Activated naive CD4-positive, alpha-beta T cell treated with anti-CD3 and anti-CD28 coated beads for 36 hours (primary cell): ENCODE measurements around the gene RASA3. TPM values are rescaled to one million over a fixed set of nuclear protein-coding genes. Genes with fewer than 3 reads are reported as not detected.

ENCODE experiments used
- CTCF ChIA-PET: fragments of 350-600 bp; sonication (Branson Sonifier 250); formaldehyde crosslinking; loops from one replicate; lab custom pipeline; 2021; ENCODE audit warnings: antibody characterized with exemption; lab: Charles Lee
- DNase-seq: peaks from one replicate; pipeline ENCODE4 v3.0.0-alpha.2; 2020
- H3K27ac Mint-ChIP-seq: one replicate; pipeline ENCODE4 v1.8.0; 2021; ENCODE audit warnings: mild to moderate bottlenecking, mixed read lengths
- H3K27me3 Mint-ChIP-seq: one replicate; pipeline ENCODE4 v1.8.0; 2021; ENCODE audit warnings: low read depth, mixed read lengths
- H3K36me3 Mint-ChIP-seq: one replicate; pipeline ENCODE4 v1.8.0; 2021; ENCODE audit warnings: low read depth, mixed read lengths
- H3K4me1 Mint-ChIP-seq: one replicate; pipeline ENCODE4 v1.8.0; 2021; ENCODE audit warnings: low read depth, mixed read lengths
- H3K4me3 Mint-ChIP-seq: one replicate; pipeline ENCODE4 v1.8.0; 2021; ENCODE audit warnings: mild to moderate bottlenecking, moderate library complexity, mixed read lengths
- H3K9me3 Mint-ChIP-seq: one replicate; pipeline ENCODE4 v1.8.0; 2021; ENCODE audit warnings: mixed read lengths
- intact Hi-C: fragments of 100-400 bp; cut with micrococcal nuclease; formaldehyde crosslinking; loops from one replicate; pipeline ENCODE4 v1.15.1; 2023
- total RNA-seq, 2 experiments: library from RNA; stranded (reverse); gene quantifications; one replicate each; pipeline ENCODE4 v1.2.3, GENCODE V29; 2021

RASA3 gene
- total RNA-seq, 2 experiments from 2014 or later: 48.3 to 48.8 TPM

DNA sequence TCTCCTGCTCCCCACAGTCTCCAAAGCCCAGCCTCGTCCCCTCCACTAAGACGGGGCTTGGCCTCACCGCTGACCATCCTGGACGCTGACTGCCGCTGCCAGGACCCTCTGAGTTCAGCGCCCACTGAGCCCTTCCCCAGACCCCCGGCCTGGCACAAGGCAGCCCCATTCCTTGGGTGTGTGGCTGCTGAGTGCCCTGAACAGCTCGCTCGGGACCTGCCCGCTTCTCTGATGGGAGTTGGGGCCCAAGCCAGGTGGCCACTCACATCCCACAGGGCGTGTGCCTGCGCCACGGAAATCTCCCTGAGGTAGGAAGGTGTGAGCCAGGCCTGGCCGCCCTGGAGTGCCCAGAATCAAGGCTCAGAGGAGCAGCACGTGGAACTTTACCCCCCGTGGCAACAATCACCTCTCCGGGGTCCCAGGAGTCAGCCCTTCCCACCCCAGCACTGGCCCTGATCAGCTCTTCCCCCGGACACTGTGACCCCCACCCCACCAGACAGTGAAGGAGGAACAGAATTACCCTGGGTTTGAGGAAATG lies 179.4 kb downstream of the RASA3 start:
- Mint-ChIP-seq H3K27ac (no peak overlapping the region), H3K4me3 (no peak overlapping the region), H3K27me3 (no peaks in the 10 kb centered on the region), H3K4me1 (peaks cover 2% of the 10 kb centered on the region), H3K36me3 (peaks cover 20% of the 10 kb centered on the region), H3K9me3 (no peaks in the 10 kb centered on the region)
- CTCF ChIA-PET: interaction anchor here (1.1 kb wide), 1 partner anchor 304 kb away, joined by 3 read pairs; no protein-coding TSS in a partner anchor
- intact Hi-C loops: no loop called here
- DNase-seq: no peak

DNA sequence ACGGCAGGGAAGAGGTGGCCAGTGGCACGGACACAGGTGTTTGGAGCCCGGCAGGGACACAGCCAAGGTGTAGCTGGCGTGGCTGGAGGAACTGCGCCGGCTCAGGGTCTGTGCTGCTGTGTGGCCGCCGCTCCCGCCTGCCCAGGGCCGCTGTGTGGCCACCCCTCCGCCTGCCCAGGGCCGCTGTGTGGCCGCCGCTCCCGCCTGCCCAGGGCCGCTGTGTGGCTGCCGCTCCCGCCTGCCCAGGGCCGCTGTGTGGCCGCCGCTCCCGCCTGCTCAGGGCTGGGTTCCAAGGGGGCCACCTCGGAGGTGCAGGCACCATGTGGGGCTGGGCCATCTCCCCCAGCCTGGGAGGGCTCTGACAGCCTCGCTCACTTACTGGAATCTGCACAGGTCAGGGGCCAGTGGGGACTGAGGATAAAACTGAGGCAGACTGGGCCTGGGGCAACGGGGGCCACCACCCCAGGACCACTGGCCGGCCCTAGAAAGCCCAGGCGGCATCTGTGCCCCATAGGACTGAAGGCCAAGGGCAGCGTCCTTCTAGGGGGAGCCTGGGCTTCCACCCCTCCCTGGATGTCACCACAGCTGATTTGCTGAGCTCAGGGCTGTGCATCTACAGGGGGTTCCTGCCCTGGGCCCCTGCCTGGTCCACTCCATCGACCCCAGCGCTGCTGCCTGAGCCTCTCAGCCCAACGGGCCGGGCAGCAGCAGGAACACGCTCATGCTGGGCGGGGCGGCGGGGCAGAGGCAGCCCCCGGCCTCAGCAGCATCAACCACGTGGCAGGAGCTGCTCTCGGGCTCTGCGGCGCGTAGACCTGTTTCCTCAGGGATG lies 180.1 kb downstream of the RASA3 start:
- DNase-seq: no peak
- Mint-ChIP-seq H3K9me3 (no peaks in the 10 kb centered on the region), H3K27me3 (no peaks in the 10 kb centered on the region), H3K27ac (no peak overlapping the region), H3K4me1 (peaks cover 2% of the 10 kb centered on the region), H3K4me3 (no peak overlapping the region), H3K36me3 (peaks cover 18% of the 10 kb centered on the region)
- intact Hi-C loops: no loop called here
- CTCF ChIA-PET: interaction anchor here (1.1 kb wide), 1 partner anchor 304 kb away, joined by 3 read pairs; no protein-coding TSS in a partner anchor

DNA sequence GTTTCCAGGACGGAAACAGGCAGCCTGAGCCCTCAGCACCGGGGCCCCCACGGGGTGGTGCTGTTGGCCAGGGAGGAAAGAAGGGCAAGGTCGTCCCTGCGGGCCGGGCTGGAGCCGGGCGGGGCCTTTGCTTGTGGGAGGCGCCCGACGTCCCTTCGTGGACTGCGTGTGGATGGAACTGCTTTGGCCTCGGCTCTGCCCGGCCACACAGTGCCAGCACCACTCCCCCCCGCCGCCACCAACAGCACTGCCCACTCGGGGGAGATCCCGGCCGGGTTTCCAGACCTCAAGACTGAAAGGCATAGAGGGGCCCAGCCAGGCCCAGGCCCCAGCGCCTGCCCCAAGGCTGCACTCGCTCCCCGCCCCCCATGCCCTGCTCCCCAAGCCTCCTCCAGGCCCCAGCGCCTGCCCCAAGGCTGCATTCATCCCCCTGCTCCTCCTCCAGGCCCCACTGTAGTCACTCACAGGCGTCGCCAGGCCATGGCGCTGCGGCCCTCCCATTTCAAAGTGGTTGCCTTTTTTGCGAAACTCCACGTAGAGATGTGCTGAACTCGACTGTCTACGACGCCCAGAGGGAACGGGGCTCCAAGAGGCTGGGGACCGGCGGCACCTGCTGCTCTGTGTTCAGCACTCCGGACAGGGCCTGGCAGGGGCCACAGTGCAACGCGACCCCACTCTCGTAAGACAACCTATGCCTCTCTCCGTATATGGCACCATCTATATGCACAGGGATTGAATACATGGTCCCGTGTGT lies 181.0 kb downstream of the RASA3 start:
- H3K36me3 Mint-ChIP-seq: peaks cover 15% of the 10 kb centered on the region
- CTCF ChIA-PET: no interaction called here
- peak overlapping the region; percentile 32 for H3K4me3 Mint-ChIP-seq
- no peaks in the 10 kb centered on the region for H3K9me3 Mint-ChIP-seq
- H3K27ac Mint-ChIP-seq: no peak overlapping the region
- intact Hi-C loops: loop anchor here (1.0 kb wide), 2 partner anchors 159 to 275 kb away; no protein-coding TSS in a partner anchor
- no peaks in the 10 kb centered on the region for H3K27me3 Mint-ChIP-seq
- peaks cover 2% of the 10 kb centered on the region for H3K4me1 Mint-ChIP-seq
- DNase-seq: peak; percentile 80

DNA sequence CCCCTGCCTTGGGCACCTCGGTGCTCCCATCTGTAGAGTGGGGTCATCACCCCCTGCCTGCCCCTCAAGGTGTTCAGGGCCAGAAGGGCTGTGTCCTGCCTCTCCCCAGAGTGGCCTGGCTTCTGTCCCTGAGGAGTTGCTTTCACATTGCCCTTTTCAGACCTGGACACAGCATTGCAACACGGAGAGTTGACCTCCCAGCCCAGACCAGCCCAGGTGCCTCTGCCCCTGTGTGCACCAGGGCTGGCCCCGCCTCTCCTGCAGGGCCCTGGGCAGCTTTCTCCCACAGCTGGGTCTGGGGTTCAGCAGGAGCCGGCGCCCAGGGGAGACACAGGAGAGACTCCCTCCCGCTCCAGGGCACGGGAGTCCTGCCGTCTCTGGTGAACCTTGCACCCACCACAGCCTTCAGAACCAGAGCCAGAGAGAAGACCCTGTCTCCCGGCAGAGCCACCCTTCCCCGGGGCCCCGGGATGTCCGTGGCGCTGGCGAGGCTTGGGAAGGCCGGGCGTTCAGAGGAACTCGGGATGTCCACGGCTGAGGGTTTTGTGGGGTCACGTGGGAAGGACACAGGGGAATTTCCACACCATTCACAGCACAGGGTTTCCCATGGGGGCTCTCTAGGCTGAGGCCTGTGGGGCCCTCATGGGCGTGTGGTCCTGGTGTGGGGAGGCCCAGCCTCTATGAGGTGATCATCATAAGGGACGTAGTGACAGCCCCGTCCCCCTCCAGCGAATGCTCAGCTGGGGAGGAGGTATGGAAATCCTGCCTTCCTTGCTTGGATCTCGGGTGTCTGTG lies 181.8 kb downstream of the RASA3 start:
- Mint-ChIP-seq H3K9me3 (no peaks in the 10 kb centered on the region), H3K36me3 (peaks cover 9% of the 10 kb centered on the region), H3K4me3 (no peak overlapping the region), H3K27me3 (no peaks in the 10 kb centered on the region), H3K4me1 (peaks cover 2% of the 10 kb centered on the region), H3K27ac (no peak overlapping the region)
- DNase-seq: no peak
- intact Hi-C loops: loop anchor here (1.0 kb wide), 2 partner anchors 160 to 276 kb away; no protein-coding TSS in a partner anchor
- CTCF ChIA-PET: interaction anchor here (1.0 kb wide), 1 partner anchor 88 kb away, joined by 3 read pairs; no protein-coding TSS in a partner anchor

DNA sequence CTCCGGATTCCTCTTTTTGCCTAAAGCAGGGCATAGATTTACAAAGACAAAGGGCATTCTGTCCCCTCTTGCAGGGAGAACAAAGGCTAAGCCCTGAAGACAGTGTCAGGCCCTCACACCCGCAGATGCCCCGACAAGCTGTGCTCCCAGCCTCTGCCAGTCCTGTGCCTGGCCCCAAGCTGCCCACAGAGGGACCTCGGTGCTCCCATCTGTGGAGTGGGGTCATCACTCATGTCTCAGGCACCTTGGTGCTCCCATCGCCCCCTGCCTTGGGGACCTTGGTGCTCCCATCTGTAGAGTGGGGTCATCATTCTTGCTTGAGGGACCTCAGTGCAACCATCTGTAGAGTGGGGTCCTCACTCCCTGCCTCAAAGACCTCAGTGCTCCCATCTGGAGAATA lies 182.9 kb downstream of the RASA3 start:
- H3K4me1 Mint-ChIP-seq: peaks cover 2% of the 10 kb centered on the region
- no peak for DNase-seq
- CTCF ChIA-PET: interaction anchor here (1.0 to 2.8 kb wide), 2 partner anchors 224 to 277 kb away, joined by 4 to 8 read pairs; no protein-coding TSS in a partner anchor
- peaks cover 2% of the 10 kb centered on the region for H3K36me3 Mint-ChIP-seq
- no peaks in the 10 kb centered on the region for H3K27me3 Mint-ChIP-seq
- H3K27ac Mint-ChIP-seq: no peak overlapping the region
- no peak overlapping the region for H3K4me3 Mint-ChIP-seq
- H3K9me3 Mint-ChIP-seq: no peaks in the 10 kb centered on the region
- intact Hi-C loops: loop anchor here (5.0 kb wide), 1 partner anchor 132 kb away; no protein-coding TSS in a partner anchor

DNA sequence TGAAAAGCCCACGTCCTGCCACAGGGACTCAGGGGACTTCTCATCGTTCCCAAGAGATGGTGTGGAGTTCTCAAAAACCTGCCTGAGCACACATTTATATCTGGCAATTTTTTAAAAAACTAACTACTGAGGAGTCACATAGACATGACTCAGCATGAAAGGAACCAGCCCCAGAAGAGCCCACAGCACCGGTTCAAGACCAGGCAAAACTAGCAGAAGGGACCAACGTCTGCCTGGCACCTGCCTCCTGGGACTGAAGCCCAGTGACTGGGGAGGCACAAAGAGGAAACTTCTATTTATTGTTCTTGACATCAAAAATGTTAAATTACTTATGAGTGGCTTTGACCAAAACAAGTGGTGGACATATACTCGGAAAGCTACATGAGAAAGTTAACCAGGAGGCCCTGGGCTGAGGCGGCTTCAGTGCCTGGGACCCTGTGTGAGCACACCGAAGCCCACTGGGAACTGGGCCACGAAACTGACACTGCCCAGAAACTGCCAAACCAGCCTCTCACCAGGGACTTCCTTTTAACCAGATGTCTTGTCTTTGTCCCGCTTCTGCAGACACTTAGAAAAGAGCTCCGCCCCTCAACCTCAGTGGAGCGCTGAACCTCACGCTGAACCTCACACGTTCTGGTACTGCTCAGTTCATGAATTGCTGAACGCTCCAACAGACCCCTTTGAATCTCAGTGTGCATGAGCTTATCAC lies 184.2 kb downstream of the RASA3 start:
- Mint-ChIP-seq H3K27me3 (no peaks in the 10 kb centered on the region), H3K36me3 (no peaks in the 10 kb centered on the region), H3K27ac (peak overlapping the region; percentile 14), H3K4me3 (no peak overlapping the region), H3K4me1 (peaks cover 2% of the 10 kb centered on the region), H3K9me3 (no peaks in the 10 kb centered on the region)
- intact Hi-C loops: loop anchor here (5.0 kb wide), 1 partner anchor 131 kb away; no protein-coding TSS in a partner anchor
- CTCF ChIA-PET: interaction anchor here (0.9 to 2.8 kb wide), 3 partner anchors 225 to 278 kb away, joined by 3 to 8 read pairs (median 4); no protein-coding TSS in a partner anchor
- no peak for DNase-seq

DNA sequence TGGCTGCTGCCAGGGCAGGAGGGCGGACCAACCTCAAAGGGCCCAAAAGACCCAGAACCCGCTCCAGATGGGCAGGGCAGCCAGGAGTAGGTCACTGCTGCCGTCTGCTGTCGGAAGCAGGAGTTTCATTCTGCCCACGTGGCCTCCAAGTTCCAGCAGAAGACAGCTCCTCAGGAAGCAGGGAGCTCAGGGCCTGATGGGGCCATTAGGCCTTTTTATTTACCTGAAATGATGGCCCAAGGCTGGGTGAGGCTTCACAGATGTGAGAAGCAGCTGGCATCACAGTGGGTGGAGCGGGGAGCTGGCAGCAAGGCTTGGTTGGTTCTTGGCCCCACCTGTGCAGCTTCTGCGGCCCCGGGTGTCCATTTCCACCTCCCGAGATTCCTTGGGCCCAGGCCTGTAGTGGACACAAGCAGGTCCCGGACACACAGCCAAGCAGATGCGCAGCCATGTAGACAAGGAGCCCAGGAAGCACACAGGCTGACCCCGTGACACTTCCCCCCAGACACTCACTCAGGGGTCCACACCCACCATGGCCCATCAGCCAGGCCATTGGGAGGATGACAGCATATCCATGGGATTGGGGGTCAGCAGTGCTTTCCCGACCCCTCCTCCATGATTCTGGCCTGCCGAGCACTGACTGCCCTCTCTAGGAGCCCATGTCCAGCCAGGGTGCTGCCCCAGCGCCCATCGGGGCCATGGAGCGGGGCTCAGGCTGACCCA lies 185.0 kb downstream of the RASA3 start:
- no peaks in the 10 kb centered on the region for H3K9me3 Mint-ChIP-seq
- no peak overlapping the region for H3K4me3 Mint-ChIP-seq
- no peaks in the 10 kb centered on the region for H3K36me3 Mint-ChIP-seq
- intact Hi-C loops: loop anchor here (5.0 kb wide), 1 partner anchor 130 kb away; no protein-coding TSS in a partner anchor
- no peak overlapping the region for H3K27ac Mint-ChIP-seq
- CTCF ChIA-PET: interaction anchor here (2.8 kb wide), 1 partner anchor 279 kb away, joined by 8 read pairs; no protein-coding TSS in a partner anchor
- H3K4me1 Mint-ChIP-seq: peaks cover 2% of the 10 kb centered on the region
- no peaks in the 10 kb centered on the region for H3K27me3 Mint-ChIP-seq
- no peak for DNase-seq

DNA sequence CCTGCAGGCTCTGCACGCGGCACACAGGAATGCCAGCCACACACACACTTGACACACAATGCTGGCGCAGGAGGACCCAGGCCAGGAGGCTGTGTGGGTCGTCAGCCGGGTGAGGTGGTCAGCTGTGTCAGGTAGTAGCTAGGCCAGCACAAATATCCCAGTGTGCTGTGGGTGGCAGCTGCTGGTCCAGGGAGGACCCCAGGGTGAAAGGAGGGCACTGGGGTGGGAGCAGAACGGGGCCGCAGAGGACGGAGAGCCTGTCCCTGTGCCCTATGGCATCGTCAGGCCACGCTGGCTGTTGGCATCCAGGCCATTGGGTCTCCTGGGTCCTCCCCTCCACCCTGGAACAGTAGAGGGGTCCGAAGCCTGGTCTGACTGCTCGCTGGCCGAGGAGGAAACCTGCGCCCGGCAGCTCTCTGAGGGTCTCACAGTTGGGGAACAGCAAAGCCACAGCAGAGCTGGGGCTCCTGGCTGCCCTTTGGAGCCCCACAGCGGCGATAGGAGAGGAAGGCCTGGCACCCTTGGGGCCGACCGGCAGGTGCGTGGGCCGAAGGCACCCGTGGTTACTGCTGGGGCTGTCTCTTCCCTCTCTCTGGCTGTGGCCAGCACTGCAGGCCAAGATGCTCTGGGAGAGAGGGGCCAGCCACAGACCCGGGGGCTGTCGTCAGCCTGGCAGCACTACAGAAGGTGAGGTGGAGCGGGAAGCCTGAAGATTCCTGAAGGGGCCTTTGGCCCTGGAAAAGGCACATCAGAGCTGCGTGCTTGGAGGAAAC lies 185.8 kb downstream of the RASA3 start:
- H3K27me3 Mint-ChIP-seq: no peaks in the 10 kb centered on the region
- H3K4me1 Mint-ChIP-seq: peaks cover 2% of the 10 kb centered on the region
- no peak overlapping the region for H3K27ac Mint-ChIP-seq
- intact Hi-C loops: loop anchor here (5.0 kb wide), 1 partner anchor 129 kb away; no protein-coding TSS in a partner anchor
- H3K36me3 Mint-ChIP-seq: no peaks in the 10 kb centered on the region
- DNase-seq: no peak
- no peak overlapping the region for H3K4me3 Mint-ChIP-seq
- no peaks in the 10 kb centered on the region for H3K9me3 Mint-ChIP-seq
- CTCF ChIA-PET: interaction anchor here (2.8 kb wide), 1 partner anchor 280 kb away, joined by 8 read pairs; no protein-coding TSS in a partner anchor

DNA sequence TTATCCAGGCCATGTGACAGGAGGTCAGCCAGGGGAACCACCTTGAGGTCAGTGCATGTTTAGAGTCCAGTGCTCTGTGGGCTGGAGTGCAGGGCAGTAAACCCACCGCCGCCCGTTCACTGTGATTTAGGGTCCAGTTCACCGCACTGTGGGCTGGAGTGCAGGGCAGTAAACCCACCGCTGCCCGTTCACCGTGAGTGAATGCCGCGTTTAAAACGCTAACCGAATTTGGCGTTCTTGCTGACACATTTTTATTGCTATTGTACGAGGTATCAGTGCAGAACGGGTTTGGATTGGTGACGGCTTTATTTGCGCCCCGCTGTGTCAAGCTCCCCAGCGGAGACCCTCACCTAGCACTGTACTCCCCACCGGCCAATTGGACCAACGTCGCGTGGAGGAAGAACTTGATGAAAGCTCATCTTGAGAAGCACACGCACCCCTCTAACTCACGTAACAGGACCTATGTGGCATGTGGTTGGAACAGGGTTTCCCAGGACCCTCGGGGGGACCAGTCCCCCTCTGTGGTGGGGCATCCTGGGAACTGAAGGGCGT lies 186.5 kb downstream of the RASA3 start:
- DNase-seq: no peak
- intact Hi-C loops: loop anchor here (5.0 kb wide), 1 partner anchor 129 kb away; no protein-coding TSS in a partner anchor
- H3K9me3 Mint-ChIP-seq: no peaks in the 10 kb centered on the region
- no peaks in the 10 kb centered on the region for H3K36me3 Mint-ChIP-seq
- no peak overlapping the region for H3K4me3 Mint-ChIP-seq
- CTCF ChIA-PET: no interaction called here
- no peak overlapping the region for H3K27ac Mint-ChIP-seq
- peaks cover 2% of the 10 kb centered on the region for H3K4me1 Mint-ChIP-seq
- no peaks in the 10 kb centered on the region for H3K27me3 Mint-ChIP-seq
